ENCODE measurements around the gene SMC4.

- no peak for TF ChIP-seq POLR2A (IDR thresholded peaks at IDR 0.05)
- TF ChIP-seq CTCF (IDR thresholded peaks at IDR 0.05) = no peak
These were observed 4.5 kb downstream of the SMC4 start for GRCh38 chr3:160403796-160404470.
